SK-N-DZ (cell line): ENCODE data around the gene ISG20.

Source experiments
- DNase-seq: peaks from one replicate; pipeline ENCODE4 v3.0.0-alpha.2; 2015; ENCODE audit warnings: low spot score
- small RNA-seq, 2 experiments: library from RNA; depleted of rRNA; stranded (forward); fragments of <200 nt; gene quantifications; one replicate each; pipeline ENCODE3, GENCODE V24; 2014

ISG20 gene

GRCh38 chr15:88684345-88684744 is 45.5 kb downstream of the ISG20 start:
- DNase-seq = no peak

GRCh38 chr15:88686166-88686565 is 47.4 kb downstream of the ISG20 start:
- DNase-seq = no peak

GRCh38 chr15:88688394-88688933 is 49.6 kb downstream of the ISG20 start:
- DNase-seq = no peak

GRCh38 chr15:88690331-88690730 is 51.5 kb downstream of the ISG20 start:
- DNase-seq = no peak

- DNase-seq = no peak
Measured at GRCh38 chr15:88693191-88693590, 54.4 kb downstream of the ISG20 start.

- DNase-seq = no peak
Measured at GRCh38 chr15:88695101-88695500, 56.3 kb downstream of the ISG20 start.

GRCh38 chr15:88695691-88696251 is 57.0 kb downstream of the ISG20 start:
- DNase-seq = no peak

GRCh38 chr15:88696254-88696653 is 57.4 kb downstream of the ISG20 start:
- DNase-seq = no peak

GRCh38 chr15:88697276-88697675 is 58.5 kb downstream of the ISG20 start:
- no peak for DNase-seq

GRCh38 chr15:88699861-88700260 is 61.0 kb downstream of the ISG20 start:
- no peak for DNase-seq

- DNase-seq = no peak
Measured at GRCh38 chr15:88700716-88701115, 61.9 kb downstream of the ISG20 start.

GRCh38 chr15:88701561-88702095 is 62.8 kb downstream of the ISG20 start:
- DNase-seq = no peak

- no peak for DNase-seq
Measured at GRCh38 chr15:88702983-88703382, 64.2 kb downstream of the ISG20 start.

- no peak for DNase-seq
Measured at GRCh38 chr15:88703533-88703932, 64.7 kb downstream of the ISG20 start.

- DNase-seq = no peak
Measured at GRCh38 chr15:88704791-88705768, 66.3 kb downstream of the ISG20 start.

- no peak for DNase-seq
Measured at GRCh38 chr15:88705769-88706165, 67.0 kb downstream of the ISG20 start.

Small RNAs within 50 kb of the gene (small RNA-seq; reads per million reads assigned to genes)
- 0.29 to 8.7 reads per million in 2 experiments for gene MIR1179
- 0.21 to 0.71 reads per million in 2 experiments for gene MIR7-2
